A673 (cell line): ENCODE results near the gene ZNF524. TPM values are rescaled to one million over a fixed set of nuclear protein-coding genes. Genes with fewer than 3 reads are reported as not detected.

Experiments used
- BruUV-seq: library from RNA; stranded (reverse); fragments of 400-500 nt; replicated peaks from 2 replicates; lab custom pipeline; 2021; lab: Mats Ljungman, UMichigan
- CTCF ChIA-PET: fragments of 300-600 bp; sonication (Branson Sonifier 250); formaldehyde crosslinking; loops from one replicate; lab custom pipeline; 2022; ENCODE audit warnings: antibody characterized with exemption; lab: Charles Lee
- POLR2A ChIA-PET: fragments of 300-600 bp; sonication (Branson Sonifier 250); formaldehyde crosslinking; loops from one replicate; lab custom pipeline; 2022; ENCODE audit warnings: antibody characterized with exemption; ENCODE audit not compliant: low non-redundant PET; lab: Charles Lee
- DNase-seq: peaks from one replicate; pipeline ENCODE4 v3.0.0-alpha.2; 2015; ENCODE audit warnings: low spot score
- H3K27ac ChIP-seq: fragments of 200-600 bp; sonication (generic); 2 replicates; pipeline ENCODE4 v1.5.1; 2016; ENCODE audit warnings: mixed run types, low read depth, mild to moderate bottlenecking, mixed read lengths, antibody characterized with exemption, low read length; ENCODE audit not compliant: poor library complexity, severe bottlenecking
- H3K27me3 ChIP-seq: fragments of 200-600 bp; sonication (generic); replicated peaks from 2 replicates; pipeline ENCODE4 v1.6.1; 2017; ENCODE audit warnings: mixed run types, low read depth, mild to moderate bottlenecking, mixed read lengths, antibody characterized with exemption, low read length; ENCODE audit not compliant: insufficient read depth, poor library complexity
- H3K36me3 ChIP-seq: fragments of 200-600 bp; sonication (generic); 2 replicates; pipeline ENCODE4 v1.6.1; 2016; ENCODE audit warnings: mixed run types, mild to moderate bottlenecking, mixed read lengths, antibody characterized with exemption, low read length; ENCODE audit not compliant: insufficient read depth, poor library complexity, severe bottlenecking
- H3K4me1 ChIP-seq: fragments of 200-600 bp; sonication (generic); 2 replicates; pipeline ENCODE4 v1.6.1; 2017; ENCODE audit warnings: mixed run types, mild to moderate bottlenecking, mixed read lengths, antibody characterized with exemption, low read length; ENCODE audit not compliant: insufficient read depth, poor library complexity, severe bottlenecking
- H3K4me3 ChIP-seq: fragments of 200-600 bp; sonication (generic); 2 replicates; pipeline ENCODE4 v1.5.1; 2016; ENCODE audit warnings: low read depth, mixed run types, mild to moderate bottlenecking, mixed read lengths, low read length; ENCODE audit not compliant: poor library complexity, severe bottlenecking
- H3K9me3 ChIP-seq: fragments of 200-600 bp; sonication (generic); 2 replicates; pipeline ENCODE4 v1.6.1; 2016; ENCODE audit warnings: mixed run types, low read depth, mild to moderate bottlenecking, mixed read lengths, antibody characterized with exemption, low read length; ENCODE audit not compliant: poor library complexity, severe bottlenecking
- CTCF ChIP-seq: fragments of 300-800, 200-600 bp; sonication (generic); conservative IDR thresholded peaks from 2 replicates; pipeline ENCODE4 v1.5.1; 2017; ENCODE audit warnings: low read depth, mild to moderate bottlenecking, antibody characterized with exemption, low read length, moderate library complexity, mixed read lengths
- EZH2 ChIP-seq: fragments of 200-600 bp; sonication (generic); IDR thresholded peaks from 2 replicates; pipeline ENCODE4 v1.6.1; 2017; ENCODE audit warnings: borderline replicate concordance, low read depth, mild to moderate bottlenecking, mixed read lengths, antibody characterized with exemption, low read length; ENCODE audit not compliant: poor library complexity, severe bottlenecking
- intact Hi-C: fragments of 100-400 bp; cut with micrococcal nuclease; formaldehyde crosslinking; loops from one replicate; pipeline ENCODE4 v1.10.0; 2022; ENCODE audit not compliant: unreplicated experiment
- total RNA-seq: library from RNA; stranded (reverse); gene quantifications from 2 replicates; pipeline ENCODE4 v1.2.3, GENCODE V29; 2021

Gene ZNF524
- total RNA-seq, 1 experiment from 2014 or later, result 7.5 TPM

GRCh38 chr19:55596304-55596703, 3.8 kb upstream of the ZNF524 start:
- peaks cover 27% of the 10 kb centered on the region for H3K36me3 ChIP-seq
- no peak overlapping the region for H3K27ac ChIP-seq
- H3K27me3 ChIP-seq, result no peaks in the 10 kb centered on the region
- CTCF ChIA-PET, result no interaction called here
- intact Hi-C loops, result no loop called here
- H3K9me3 ChIP-seq, result no peaks in the 10 kb centered on the region
- BruUV-seq, result no TSS peak
- H3K4me3 ChIP-seq, result no peak overlapping the region
- H3K4me1 ChIP-seq, result peaks cover 16% of the 10 kb centered on the region
- TF ChIP-seq EZH2 (no peak), CTCF (no peak)
- POLR2A ChIA-PET, result no interaction called here
- DNase-seq, result no peak

- intact Hi-C loops, result no loop called here
- no peaks in the 10 kb centered on the region for H3K9me3 ChIP-seq
- DNase-seq, result no peak
- H3K4me3 ChIP-seq, result no peak overlapping the region
- H3K4me1 ChIP-seq, result peaks cover 16% of the 10 kb centered on the region
- BruUV-seq, result no TSS peak
- peaks cover 27% of the 10 kb centered on the region for H3K36me3 ChIP-seq
- CTCF ChIA-PET, result no interaction called here
- H3K27me3 ChIP-seq, result no peaks in the 10 kb centered on the region
- no peak overlapping the region for H3K27ac ChIP-seq
- POLR2A ChIA-PET, result no interaction called here
- TF ChIP-seq CTCF (no peak), EZH2 (no peak)
Observed at GRCh38 chr19:55597501-55597921, 2.6 kb upstream of the ZNF524 start.

GRCh38 chr19:55598034-55598433, 2.1 kb upstream of the ZNF524 start:
- Histone ChIP-seq H3K4me3 (no peak overlapping the region), H3K9me3 (no peaks in the 10 kb centered on the region), H3K4me1 (peaks cover 16% of the 10 kb centered on the region), H3K27ac (peak overlapping the region; percentile 32), H3K36me3 (peaks cover 27% of the 10 kb centered on the region), H3K27me3 (no peaks in the 10 kb centered on the region)
- no TSS peak for BruUV-seq
- TF ChIP-seq EZH2 (no peak), CTCF (no peak)
- ChIA-PET POLR2A (no interaction called here), CTCF (no interaction called here)
- no peak for DNase-seq
- intact Hi-C loops, result no loop called here
